NCI-H128 (cell line): ENCODE results near the gene USP24.

Experiments used
- DNase-seq: peaks from one replicate; lab custom pipeline; 2025; ENCODE audit not compliant: unreplicated experiment; lab: John Stamatoyannopoulos, UW

Gene USP24

GRCh38 chr1:55070293-55071164 is 144.6 kb downstream of the USP24 start:
- no peak for DNase-seq

- DNase-seq: no peak
Observed at GRCh38 chr1:55069280-55069679, 145.9 kb downstream of the USP24 start.

GRCh38 chr1:55068638-55069037 is 146.5 kb downstream of the USP24 start:
- no peak for DNase-seq

GRCh38 chr1:55067914-55068313 is 147.2 kb downstream of the USP24 start:
- no peak for DNase-seq

GRCh38 chr1:55067022-55067778 is 148.0 kb downstream of the USP24 start:
- no peak for DNase-seq

- DNase-seq: no peak
Observed at GRCh38 chr1:55065648-55066047, 149.5 kb downstream of the USP24 start.

- DNase-seq: no peak
Observed at GRCh38 chr1:55064861-55065263, 150.3 kb downstream of the USP24 start.

GRCh38 chr1:55064071-55064581 is 151.0 kb downstream of the USP24 start:
- DNase-seq: no peak

GRCh38 chr1:55063577-55063942 is 151.6 kb downstream of the USP24 start:
- DNase-seq: no peak

- DNase-seq: no peak
Observed at GRCh38 chr1:55062801-55063576, 152.2 kb downstream of the USP24 start.

GRCh38 chr1:55061706-55062321 is 153.3 kb downstream of the USP24 start:
- DNase-seq: no peak

GRCh38 chr1:55061000-55061705 is 154.0 kb downstream of the USP24 start:
- DNase-seq: no peak

- DNase-seq: no peak
Observed at GRCh38 chr1:55060133-55060999, 154.8 kb downstream of the USP24 start.

GRCh38 chr1:55059302-55060132 is 155.6 kb downstream of the USP24 start:
- DNase-seq: no peak

- DNase-seq: no peak
Observed at GRCh38 chr1:55057956-55058298, 157.2 kb downstream of the USP24 start.

GRCh38 chr1:55057270-55057955 is 157.8 kb downstream of the USP24 start:
- DNase-seq: no peak

- no peak for DNase-seq
Observed at GRCh38 chr1:55056632-55056992, 158.6 kb downstream of the USP24 start.
